HepG2 (cell line): ENCODE results near the gene BBS9. TPM values are rescaled to one million over a fixed set of nuclear protein-coding genes. Genes with fewer than 3 reads are reported as not detected.

ENCODE experiments used
- ATAC-seq: fragments of 200-7000 bp; cut with Tn5 transposase; 3 replicates; pipeline ENCODE4 v1.9.1; 2020; ENCODE audit warnings: mild to moderate bottlenecking, moderate library complexity
- BruUV-seq: library from RNA; stranded (reverse); fragments of 400-500 nt; replicated peaks from 2 replicates; lab custom pipeline; 2021; lab: Mats Ljungman, UMichigan
- CTCF ChIA-PET: fragments of 300-600 bp; formaldehyde crosslinking; extraction: SDS; loops from one replicate; lab custom pipeline; 2021; ENCODE audit warnings: low total read pairs, inconsistent platforms, low intra/inter-chr PET ratio; lab: Yijun Ruan, JAX
- POLR2A ChIA-PET: fragments of 350-600 bp; sonication (Branson Sonifier 250); formaldehyde crosslinking; loops from one replicate; lab custom pipeline; 2020; ENCODE audit warnings: antibody characterized with exemption, inconsistent platforms; lab: Yijun Ruan, JAX
- DNase-seq: peaks from one replicate; pipeline ENCODE4 v3.0.0-alpha.2; 2015; ENCODE audit warnings: low spot score
- FAIRE-seq: peaks from 3 replicates; lab custom pipeline; 2011; peaks lifted over from hg19 to GRCh38; lab: Jason Lieb, UNC
- H2AFZ ChIP-seq: one replicate; pipeline ENCODE4 v1.6.1; 2011; ENCODE audit warnings: low read length, inconsistent platforms
- H3K27ac ChIP-seq: fragments of 300-600 bp; 3 replicates; pipeline ENCODE4 v1.8.0; 2011; ENCODE audit warnings: mixed run types, mild to moderate bottlenecking, mixed read lengths, low read length, inconsistent platforms; ENCODE audit not compliant: insufficient read depth; ENCODE audit errors: extremely low read length
- H3K27me3 ChIP-seq, 2 experiments: fragments of 200-600 bp in 1 of 2; 2 replicates in 1 of 2; 3 replicates in 1 of 2; pipeline versions ENCODE4 v1.6.0 to v1.8.0; 2011; ENCODE audit warnings: low read length in 2 of 2, mild to moderate bottlenecking in 2 of 2, moderate library complexity in 2 of 2, inconsistent platforms in 1 of 2; ENCODE audit not compliant: insufficient read depth in 2 of 2, control insufficient read depth in 1 of 2
- H3K36me3 ChIP-seq, 2 experiments: fragments of 200-600 bp in 1 of 2; replicated peaks in 1 of 2; 2 replicates in 1 of 2; 3 replicates in 1 of 2; pipeline versions ENCODE4 v1.5.1 to v1.8.0; 2011; ENCODE audit warnings: low read length in 2 of 2, inconsistent platforms in 1 of 2; ENCODE audit not compliant: insufficient read depth in 2 of 2, control insufficient read depth in 1 of 2
- H3K4me1 ChIP-seq: 2 replicates; pipeline ENCODE4 v1.5.1; 2012; ENCODE audit warnings: low read length, inconsistent platforms; ENCODE audit not compliant: insufficient read depth
- H3K4me2 ChIP-seq: 2 replicates; pipeline ENCODE4 v1.6.0; 2011; ENCODE audit warnings: low read depth, low read length, inconsistent platforms
- H3K4me3 ChIP-seq, 3 experiments: fragments of 200-600 bp in 1 of 3; sonication (generic), shearing (Covaris generic) in 1 of 3; replicated peaks in 1 of 3; 2 replicates each; pipeline ENCODE4 v1.5.1; 2011 to 2016; ENCODE audit warnings: low read length in 3 of 3, inconsistent platforms in 2 of 3, low read depth in 2 of 3, mild to moderate bottlenecking in 2 of 3, control low read depth in 1 of 3, mixed read lengths in 1 of 3; ENCODE audit not compliant: insufficient read depth in 1 of 3
- H3K79me2 ChIP-seq: one replicate; pipeline ENCODE4 v1.6.1; 2011; ENCODE audit warnings: low read length, inconsistent platforms; ENCODE audit not compliant: insufficient read depth
- H3K9ac ChIP-seq: 2 replicates; pipeline ENCODE4 v1.6.0; 2011; ENCODE audit warnings: mild to moderate bottlenecking, low read depth, low read length, inconsistent platforms; ENCODE audit not compliant: insufficient read depth
- H3K9me3 ChIP-seq: 2 replicates; pipeline ENCODE4 v1.5.1; 2012; ENCODE audit warnings: mild to moderate bottlenecking, low read length
- H4K20me1 ChIP-seq: 2 replicates; pipeline ENCODE4 v1.6.0; 2011; ENCODE audit warnings: inconsistent platforms, mild to moderate bottlenecking, low read length, moderate library complexity; ENCODE audit not compliant: insufficient read depth
- CTCF ChIP-seq: sonication (generic); formaldehyde crosslinking; IDR thresholded peaks from 2 replicates; pipeline ENCODE4 v1.5.0; 2020; ENCODE audit warnings: mild to moderate bottlenecking, missing genetic modification reagents, moderate library complexity
- EED ChIP-seq: sonication (generic); formaldehyde crosslinking; IDR thresholded peaks from 2 replicates; pipeline ENCODE4 v1.5.0; 2020; ENCODE audit warnings: mild to moderate bottlenecking, missing genetic modification reagents
- FOSL1 ChIP-seq: sonication (generic); formaldehyde crosslinking; IDR thresholded peaks from 2 replicates; pipeline ENCODE4 v1.9.0; 2021; ENCODE audit warnings: missing genetic modification reagents, borderline replicate concordance
- HOXA3 ChIP-seq: sonication (generic); formaldehyde crosslinking; IDR thresholded peaks from 2 replicates; pipeline ENCODE4 v1.5.0; 2020; ENCODE audit warnings: missing genetic modification reagents
- IKZF5 ChIP-seq: IDR thresholded peaks from 2 replicates; pipeline ENCODE4 v1.6.1; 2018; ENCODE audit warnings: missing genetic modification reagents, mild to moderate bottlenecking, missing compliant biosample characterization
- KDM2A ChIP-seq: sonication (generic); formaldehyde crosslinking; IDR thresholded peaks from 2 replicates; pipeline ENCODE4 v1.4.0; 2020; ENCODE audit warnings: low read depth, missing genetic modification reagents, borderline replicate concordance
- STAG1 ChIP-seq: sonication (generic); formaldehyde crosslinking; IDR thresholded peaks from 2 replicates; pipeline ENCODE4 v1.4.0; 2020; ENCODE audit warnings: missing genetic modification reagents
- ZBTB46 ChIP-seq: sonication (generic); formaldehyde crosslinking; IDR thresholded peaks from 2 replicates; pipeline ENCODE4 v1.4.0; 2020; ENCODE audit warnings: mild to moderate bottlenecking, missing genetic modification reagents, borderline replicate concordance
- ZMYM2 ChIP-seq: sonication (generic); formaldehyde crosslinking; IDR thresholded peaks from 2 replicates; pipeline ENCODE4 v1.8.0; 2022; ENCODE audit warnings: mild to moderate bottlenecking, missing genetic modification reagents
- ZMYM3 ChIP-seq: sonication (generic); formaldehyde crosslinking; IDR thresholded peaks from 2 replicates; pipeline ENCODE4 v1.5.1; 2020; ENCODE audit warnings: mild to moderate bottlenecking, missing genetic modification reagents
- ZNF33A ChIP-seq: sonication (generic); formaldehyde crosslinking; IDR thresholded peaks from 2 replicates; pipeline ENCODE4 v1.5.1; 2020; ENCODE audit warnings: missing genetic modification reagents, mild to moderate bottlenecking, moderate library complexity, borderline replicate concordance
- ZNF782 ChIP-seq: sonication (generic); formaldehyde crosslinking; IDR thresholded peaks from 2 replicates; pipeline ENCODE4 v1.4.0; 2020; ENCODE audit warnings: missing genetic modification reagents, mild to moderate bottlenecking, borderline replicate concordance
- WGBS: methylation state at CpG from one replicate; pipeline ENCODE4 v1.1.6; 2017; ENCODE audit warnings: low lambda C conversion rate; 5-methylcytosine and 5-hydroxymethylcytosine counted together
- in situ Hi-C: cut with HindIII; loops from 2 replicates; pipeline ENCODE4 v1.10.0; 2017; ENCODE audit warnings: low pct_unique_long_range_greater_than_20kb; ENCODE audit not compliant: extremely low pct_ligation_motif_present
- intact Hi-C: fragments of 100-400 bp; cut with micrococcal nuclease; formaldehyde crosslinking; loops from one replicate; pipeline ENCODE4 v1.10.0; 2022; ENCODE audit not compliant: unreplicated experiment
- polyA plus RNA-seq, 8 experiments: library from polyadenylated mRNA; depleted of rRNA in 3 of 8; stranded (reverse) in 7 of 8; unstranded in 1 of 8; fragments of >200 nt; fragmentation: Illumina TruSeq in 4 of 8; extraction: Trizol in 4 of 8; gene quantifications; 2 replicates each; pipeline versions ENCODE4 v1.2.1 to v1.2.3, GENCODE V29; 2011 to 2016; ENCODE audit warnings: low read depth in 4 of 8, missing spikeins in 1 of 8, mixed read lengths in 1 of 8; ENCODE audit not compliant: insufficient read depth in 1 of 8
- total RNA-seq, 5 experiments: library from RNA; depleted of rRNA; stranded (reverse); fragments of >200 nt; fragmentation: Illumina TruSeq; extraction: Trizol; gene quantifications; 2 replicates each; pipeline ENCODE4 v1.2.3, GENCODE V29; 2016; ENCODE audit warnings: low read depth in 1 of 5
- TF ChIP-seq, protein P1 (sequence below): sonication (generic); formaldehyde crosslinking; IDR thresholded peaks from 2 replicates; pipeline ENCODE4 v1.4.0; 2020; ENCODE audit warnings: mild to moderate bottlenecking, missing genetic modification reagents

BBS9 gene
- total and polyA plus RNA-seq, 2 of the 13 experiments (the other 11 are each of a cell fraction or from before 2014, with no cell fraction given), result 5.1 to 7.8 TPM

- intact Hi-C loops (no loop called here), in situ Hi-C loops (no loop called here)
- Histone ChIP-seq H3K27ac (no peak overlapping the region), H3K9ac (no peak overlapping the region), H2AFZ (no peak overlapping the region), H3K36me3 (no peaks in the 10 kb centered on the region), H3K4me1 (no peaks in the 10 kb centered on the region), H3K9me3 (no peaks in the 10 kb centered on the region), H3K27me3 (no peaks in the 10 kb centered on the region), H3K79me2 (no peaks in the 10 kb centered on the region), H4K20me1 (no peaks in the 10 kb centered on the region), H3K4me3 (no peak overlapping the region), H3K4me2 (no peak overlapping the region)
- FAIRE-seq (no peak), DNase-seq (no peak), ATAC-seq (no peak)
- ChIA-PET POLR2A (no interaction called here), CTCF (no interaction called here)
- TF ChIP-seq FOSL1 (CRISPR knock-in tag), result no peak
- TF ChIP-seq IKZF5 (CRISPR knock-in tag), result no peak
- TF ChIP-seq, protein P1, sequence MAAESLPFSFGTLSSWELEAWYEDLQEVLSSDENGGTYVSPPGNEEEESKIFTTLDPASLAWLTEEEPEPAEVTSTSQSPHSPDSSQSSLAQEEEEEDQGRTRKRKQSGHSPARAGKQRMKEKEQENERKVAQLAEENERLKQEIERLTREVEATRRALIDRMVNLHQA (CRISPR knock-in tag), result no peak
- no peak for TF ChIP-seq ZMYM3
- no peak for TF ChIP-seq EED (CRISPR knock-in tag)
- no peak for TF ChIP-seq HOXA3 (CRISPR knock-in tag)
- no peak for TF ChIP-seq KDM2A (CRISPR knock-in tag)
- WGBS, result 10% methylated on average over 6 of the region's 6 CpGs
- no TSS peak for BruUV-seq
Observed at GRCh38 chr7:33420311-33420940, 291.1 kb downstream of the BBS9 start.

- H3K4me1 ChIP-seq, result no peaks in the 10 kb centered on the region
- CTCF ChIA-PET, result no interaction called here
- H3K27ac ChIP-seq, result no peak overlapping the region
- no peak overlapping the region for H3K4me3 ChIP-seq
- POLR2A ChIA-PET, result no interaction called here
- DNase-seq (no peak), ATAC-seq (no peak), FAIRE-seq (no peak)
- H3K27me3 ChIP-seq, result no peaks in the 10 kb centered on the region
- no peaks in the 10 kb centered on the region for H3K36me3 ChIP-seq
- no peak overlapping the region for H2AFZ ChIP-seq
- no peaks in the 10 kb centered on the region for H3K9me3 ChIP-seq
- no peak overlapping the region for H3K9ac ChIP-seq
- intact Hi-C loops (no loop called here), in situ Hi-C loops (no loop called here)
- BruUV-seq, result no TSS peak
- 8% methylated on average over 1 of the region's 1 CpG for WGBS
- H3K79me2 ChIP-seq, result no peaks in the 10 kb centered on the region
- H4K20me1 ChIP-seq, result no peaks in the 10 kb centered on the region
- no peak overlapping the region for H3K4me2 ChIP-seq
- TF ChIP-seq ZBTB46 (CRISPR knock-in tag) (no peak), ZNF33A (no peak), ZMYM2 (CRISPR knock-in tag) (no peak), CTCF (CRISPR knock-in tag) (peak; percentile 14; the same call in 1 of the 2 replicates), ZNF782 (no peak), STAG1 (CRISPR knock-in tag) (peak; percentile 31)
Observed at GRCh38 chr7:33421429-33421828, 292.1 kb downstream of the BBS9 start.
